Measurements from ENCODE around the gene CHST12. TPM values are rescaled to one million over a fixed set of nuclear protein-coding genes. Genes with fewer than 3 reads are reported as not detected.
"Not testable (repeated sequence)": the region's sequence is repeated elsewhere in the genome, so short reads cannot be mapped to it uniquely, and the experiment has no call there.

Gene CHST12
- 18.8 and 20.6 TPM in 2 replicates for total RNA-seq (2014; rRNA removed; shearing (Covaris generic))

- DNase-seq (ENCODE audit: low spot score), result peak; percentile 97
Observed at GRCh38 chr7:2403014-2403717, at the start of gene CHST12. CHST12 (plus strand) TSS chr7:2403611; CDS start chr7:2432640, 29,029 bp downstream.

DNA sequence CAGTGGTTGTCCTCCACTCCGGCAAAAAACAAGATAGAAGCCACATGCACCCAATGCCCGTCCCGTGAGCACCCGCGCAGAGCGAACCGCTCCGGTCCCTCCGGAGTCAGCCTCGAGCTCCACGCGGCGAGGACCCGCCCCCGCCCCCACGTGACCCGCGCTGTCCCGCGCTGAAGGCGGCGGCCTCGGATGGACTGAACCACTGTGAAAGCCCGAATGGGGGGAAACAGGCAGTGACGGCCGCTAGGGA is 49.5 kb upstream of the CHST12 start:
- peak; percentile 96 for DNase-seq (ENCODE audit: low spot score)

DNA sequence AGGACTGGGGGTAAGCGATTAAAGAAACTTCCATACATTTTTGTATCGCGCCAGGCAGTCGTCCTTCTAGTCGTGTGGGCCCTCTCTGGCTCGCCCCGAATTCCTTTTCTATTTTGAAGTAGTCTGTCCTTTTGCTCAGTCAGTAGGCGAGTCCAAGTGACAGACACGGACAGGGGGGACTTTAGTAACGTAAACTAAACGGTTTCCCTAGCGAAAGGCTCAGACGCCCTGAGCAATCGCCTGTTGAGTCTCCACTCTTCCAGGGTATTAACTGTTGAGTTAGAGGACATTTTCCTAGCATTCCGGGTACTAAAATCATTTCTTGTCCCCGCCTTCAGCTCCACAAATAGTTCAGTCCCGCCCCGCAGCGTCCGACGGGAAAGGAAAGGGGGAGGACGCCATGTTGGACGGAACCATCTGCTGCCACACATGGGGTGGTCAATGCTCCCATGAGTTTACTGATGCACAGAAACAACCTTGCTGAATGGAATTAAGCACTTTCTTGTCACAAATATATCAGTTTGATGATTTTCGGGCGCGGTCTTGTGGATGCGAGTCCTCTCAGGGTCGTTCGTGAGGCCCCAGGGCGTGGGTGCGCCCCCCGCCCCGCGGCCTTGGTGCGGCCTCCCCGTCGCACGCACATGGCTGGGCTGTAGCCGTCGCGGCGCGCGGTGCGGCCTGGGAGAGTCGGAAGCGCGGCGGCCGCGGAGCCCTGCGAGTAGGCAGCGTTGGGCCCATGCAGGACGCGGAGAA is 49.0 kb upstream of the CHST12 start, which contains the start of gene EIF3B:
Gene EIF3B (plus strand): TSS at position 642 of the 753 bp plus-strand sequence. CDS start 95 bp downstream, at position 737.
- peak; percentile 98 for DNase-seq (ENCODE audit: low spot score)

DNA sequence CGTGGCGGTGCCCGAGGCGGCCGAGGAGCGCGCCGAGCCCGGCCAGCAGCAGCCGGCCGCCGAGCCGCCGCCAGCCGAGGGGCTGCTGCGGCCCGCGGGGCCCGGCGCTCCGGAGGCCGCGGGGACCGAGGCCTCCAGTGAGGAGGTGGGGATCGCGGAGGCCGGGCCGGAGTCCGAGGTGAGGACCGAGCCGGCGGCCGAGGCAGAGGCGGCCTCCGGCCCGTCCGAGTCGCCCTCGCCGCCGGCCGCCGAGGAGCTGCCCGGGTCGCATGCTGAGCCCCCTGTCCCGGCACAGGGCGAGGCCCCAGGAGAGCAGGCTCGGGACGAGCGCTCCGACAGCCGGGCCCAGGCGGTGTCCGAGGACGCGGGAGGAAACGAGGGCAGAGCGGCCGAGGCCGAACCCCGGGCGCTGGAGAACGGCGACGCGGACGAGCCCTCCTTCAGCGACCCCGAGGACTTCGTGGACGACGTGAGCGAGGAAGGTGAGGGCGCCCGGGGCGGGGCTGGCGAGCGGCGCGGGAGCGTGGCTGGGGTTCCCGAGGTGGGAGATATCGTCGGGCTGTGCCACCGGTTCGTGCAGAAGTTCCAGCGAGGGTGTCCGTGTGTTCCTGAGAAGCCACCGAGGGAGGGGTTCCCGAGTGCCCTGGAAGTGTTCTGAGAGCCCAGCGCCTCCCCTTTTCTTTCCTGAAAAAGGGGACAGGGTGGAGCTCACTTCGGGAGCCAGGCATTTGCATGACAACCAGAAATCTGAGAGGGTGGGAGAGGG is 48.3 kb upstream of the CHST12 start:
- no peak for DNase-seq (ENCODE audit: low spot score)

- DNase-seq (ENCODE audit: low spot score), result no peak
Observed at GRCh38 chr7:2355705-2356008, 47.8 kb upstream of the CHST12 start.

- no peak for DNase-seq (ENCODE audit: low spot score)
Observed at GRCh38 chr7:2357165-2357564, 46.2 kb upstream of the CHST12 start.

- DNase-seq (ENCODE audit: low spot score), result no peak
Observed at GRCh38 chr7:2357571-2357970, 45.8 kb upstream of the CHST12 start.

DNA sequence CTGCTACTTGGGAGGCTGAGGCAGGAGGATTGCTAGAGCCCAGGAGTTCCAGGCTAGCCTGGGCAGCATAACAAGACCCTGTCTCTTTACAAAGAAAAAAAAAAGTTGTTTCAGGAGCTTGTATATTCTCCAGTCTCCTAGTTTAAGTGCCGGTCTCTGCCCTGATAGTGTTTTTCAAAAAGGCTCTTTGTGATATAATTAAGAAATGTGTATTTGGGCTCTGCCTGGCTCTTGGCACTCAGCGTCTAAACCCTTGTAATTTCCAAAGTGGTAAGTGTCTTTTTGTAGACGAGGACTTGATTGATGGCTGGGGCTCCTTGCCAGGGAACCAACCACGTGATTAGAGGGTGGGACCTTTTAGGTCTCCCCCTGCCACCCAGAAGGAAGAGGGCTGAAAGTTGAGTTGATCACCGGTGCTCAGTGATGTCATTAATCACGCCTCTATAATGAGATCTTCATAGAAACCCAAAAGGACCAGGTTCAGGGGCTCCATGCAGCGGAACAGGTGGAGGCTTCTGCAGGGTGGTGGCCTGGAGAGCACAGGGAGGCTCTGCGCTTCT is 44.4 kb upstream of the CHST12 start:
- DNase-seq (ENCODE audit: low spot score), result no peak

DNA sequence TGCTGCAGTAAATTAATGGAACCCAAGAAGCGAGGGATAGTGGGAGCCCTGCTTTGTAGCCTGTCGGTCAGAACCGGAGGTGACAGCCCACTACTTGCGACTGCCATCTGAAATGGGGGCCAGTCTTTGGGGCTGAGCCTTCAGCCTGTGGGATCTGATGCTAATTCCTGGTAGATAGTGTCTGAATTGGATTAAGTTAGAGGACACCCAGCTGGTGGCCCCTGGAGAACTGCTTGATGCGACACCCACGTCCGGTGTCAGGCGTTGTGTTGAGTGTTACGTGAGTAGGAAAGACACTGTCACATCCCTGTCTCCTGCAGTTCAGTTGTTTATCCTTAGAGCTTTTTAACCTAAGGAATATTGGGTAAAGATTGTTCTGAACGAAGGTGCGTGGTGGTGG is 43.8 kb upstream of the CHST12 start:
- no peak for DNase-seq (ENCODE audit: low spot score)

DNA sequence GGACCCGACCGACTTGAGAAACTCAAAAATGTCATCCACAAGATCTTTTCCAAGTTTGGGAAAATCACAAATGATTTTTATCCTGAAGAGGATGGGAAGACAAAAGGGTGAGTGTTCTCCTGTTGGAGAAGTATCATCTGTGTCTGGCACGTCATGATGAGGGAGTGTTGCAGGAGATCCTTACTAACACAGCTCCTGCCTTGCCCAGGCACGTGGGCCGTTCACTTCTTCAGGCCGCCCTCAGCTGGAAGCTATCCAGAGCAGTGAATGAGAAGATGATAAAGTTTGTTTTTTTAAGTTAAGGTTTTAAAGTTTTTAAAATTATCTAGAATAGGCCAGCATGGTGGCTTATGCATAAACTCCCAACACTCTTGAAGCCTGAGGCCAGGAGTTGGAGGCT is 42.6 kb upstream of the CHST12 start:
- no peak for DNase-seq (ENCODE audit: low spot score)

- DNase-seq (ENCODE audit: low spot score), result no peak
Observed at GRCh38 chr7:2362385-2363088, 40.9 kb upstream of the CHST12 start.

DNA sequence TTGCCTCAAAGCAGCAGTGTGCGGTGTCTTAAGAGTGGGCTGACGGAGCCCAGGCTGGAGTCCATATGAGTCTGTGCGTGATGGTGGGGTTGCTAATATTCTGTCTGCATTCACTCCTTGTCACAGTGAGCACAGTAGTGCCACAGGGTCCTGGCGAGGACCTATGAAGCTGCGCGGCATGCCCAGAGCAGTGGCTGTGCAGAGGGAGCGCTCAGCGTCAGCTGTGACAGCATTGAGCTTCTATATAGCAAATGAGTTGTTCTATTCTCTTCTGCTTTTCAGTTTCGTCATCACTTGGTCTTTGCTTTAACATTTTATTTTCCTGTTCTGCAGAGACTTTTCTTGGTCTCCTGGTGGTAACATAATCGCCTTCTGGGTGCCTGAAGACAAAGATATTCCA is 34.3 kb upstream of the CHST12 start:
- no peak for DNase-seq (ENCODE audit: low spot score)

DNA sequence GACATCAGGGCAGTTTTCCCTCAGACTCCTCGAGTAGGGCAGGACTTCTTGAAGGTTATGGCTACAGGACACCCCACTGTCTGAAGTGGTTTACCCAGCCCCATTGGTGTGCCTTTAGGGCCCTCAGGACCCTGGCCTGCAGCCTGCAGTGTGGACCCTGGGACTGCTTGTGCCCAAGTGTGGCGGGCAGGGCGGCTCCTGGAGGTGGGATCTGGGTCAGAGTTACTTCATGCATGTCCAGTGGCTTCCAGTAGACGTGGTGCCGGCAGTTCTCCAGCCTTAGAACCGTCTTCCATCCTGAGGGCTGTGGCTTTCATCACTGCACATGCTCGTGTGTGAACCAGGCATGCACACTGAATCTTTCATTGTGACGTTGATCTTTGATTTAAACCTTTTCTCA is 32.1 kb upstream of the CHST12 start:
- DNase-seq (ENCODE audit: low spot score), result no peak

DNA sequence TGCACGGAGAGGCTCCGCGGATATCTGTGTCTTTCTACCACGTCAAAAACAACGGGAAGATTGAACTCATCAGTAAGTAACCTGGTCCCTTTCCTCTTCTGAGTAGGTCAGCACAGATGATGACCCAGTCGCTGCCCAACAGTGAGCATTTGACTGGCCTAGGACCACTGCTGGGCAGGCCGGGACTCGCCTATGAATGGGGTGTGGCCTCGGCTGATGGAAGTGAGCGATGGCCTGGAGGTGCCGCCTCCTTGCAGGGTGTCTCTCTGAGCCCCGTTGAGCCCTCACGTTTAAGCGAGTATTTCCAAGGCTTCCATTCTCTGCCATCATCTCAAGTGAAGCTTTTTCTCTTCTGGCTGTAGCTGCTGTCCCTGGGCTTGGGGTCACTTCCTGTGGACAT is 30.7 kb upstream of the CHST12 start:
- DNase-seq (ENCODE audit: low spot score), result no peak

- DNase-seq (ENCODE audit: low spot score), result no peak
Observed at GRCh38 chr7:2373124-2373556, 30.3 kb upstream of the CHST12 start.

DNA sequence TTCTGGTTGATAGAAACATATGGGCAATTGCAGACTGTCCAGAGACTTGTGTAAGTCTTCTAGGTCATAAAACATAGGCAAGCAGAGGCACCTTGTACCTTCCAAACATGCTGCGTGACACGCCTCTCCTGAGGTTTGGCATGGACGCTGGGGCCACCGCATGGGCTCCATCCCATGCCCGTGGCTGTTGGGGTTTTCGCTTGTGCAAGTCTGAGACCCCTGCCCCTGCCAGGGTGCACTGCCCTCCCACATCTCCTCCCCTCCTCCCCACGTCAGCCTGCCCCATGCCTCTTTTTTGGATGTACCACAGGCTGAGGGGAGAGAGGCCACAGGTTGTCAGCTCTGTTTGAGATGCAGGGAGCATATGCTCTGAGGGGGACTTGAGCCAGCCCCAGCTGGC is 29.8 kb upstream of the CHST12 start:
- DNase-seq (ENCODE audit: low spot score), result no peak

DNA sequence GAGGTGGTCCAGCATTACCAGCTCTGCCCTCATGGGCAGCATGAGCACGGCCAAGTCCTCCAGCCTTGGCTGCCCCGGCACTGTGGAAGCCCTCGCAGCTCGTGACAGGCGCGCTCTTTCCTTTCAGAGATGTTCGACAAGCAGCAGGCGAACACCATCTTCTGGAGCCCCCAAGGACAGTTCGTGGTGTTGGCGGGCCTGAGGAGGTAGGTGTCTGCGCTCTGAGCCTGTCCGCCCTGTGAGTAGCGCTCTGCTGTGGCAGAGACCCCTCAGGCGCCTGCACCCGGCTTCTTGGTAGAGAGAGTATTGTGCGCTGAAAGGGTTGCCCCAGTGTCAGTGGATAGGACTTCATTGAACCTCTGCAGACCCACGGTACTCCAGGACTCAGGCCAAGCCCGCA is 29.0 kb upstream of the CHST12 start:
- no peak for DNase-seq (ENCODE audit: low spot score)

GRCh38 chr7:2374830-2375728 is 28.3 kb upstream of the CHST12 start:
- no peak for DNase-seq (ENCODE audit: low spot score)

GRCh38 chr7:2376351-2377154 is 26.9 kb upstream of the CHST12 start:
- no peak for DNase-seq (ENCODE audit: low spot score)

DNA sequence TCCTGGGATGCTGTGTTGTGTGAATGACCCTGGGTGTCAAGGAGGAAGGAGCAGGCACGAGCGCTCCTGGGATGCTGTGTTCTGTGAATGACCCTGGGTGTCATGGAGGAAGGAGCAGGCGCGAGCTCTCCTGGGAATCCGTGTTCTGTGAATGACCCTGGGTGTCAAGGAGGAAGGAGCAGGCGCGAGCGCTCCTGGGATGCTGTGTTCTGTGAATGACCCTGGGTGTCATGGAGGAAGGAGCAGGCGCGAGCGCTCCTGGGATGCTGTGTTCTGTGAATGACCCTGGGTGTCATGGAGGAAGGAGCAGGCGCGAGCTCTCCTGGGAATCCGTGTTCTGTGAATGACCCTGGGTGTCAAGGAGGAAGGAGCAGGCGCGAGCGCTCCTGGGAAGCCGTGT is 25.9 kb upstream of the CHST12 start:
- DNase-seq (ENCODE audit: low spot score), result not testable (repeated sequence)
